Ovary (tissue), 3 donors: ENCODE data around the gene BORCS5.

ENCODE experiments used
- POLR2A ChIP-seq: fragments of 450-650 bp; IDR thresholded peaks from one replicate; pipeline ENCODE4 v1.6.1; 2017; ENCODE audit warnings: antibody characterized with exemption, mild to moderate bottlenecking, moderate library complexity
- TF ChIP-seq, protein P1 (sequence below), 3 donors: fragments of 450-650 bp in 2 of 3; fragments of 200-600 bp in 1 of 3; IDR thresholded peaks; one replicate each; pipeline versions ENCODE4 v1.5.1 to v1.8.0; 2016 to 2022; ENCODE audit warnings: antibody characterized with exemption in 3 of 3, mild to moderate bottlenecking in 1 of 3
- donor health status: DM: no; HTN: no; CAD: no.

DNA sequence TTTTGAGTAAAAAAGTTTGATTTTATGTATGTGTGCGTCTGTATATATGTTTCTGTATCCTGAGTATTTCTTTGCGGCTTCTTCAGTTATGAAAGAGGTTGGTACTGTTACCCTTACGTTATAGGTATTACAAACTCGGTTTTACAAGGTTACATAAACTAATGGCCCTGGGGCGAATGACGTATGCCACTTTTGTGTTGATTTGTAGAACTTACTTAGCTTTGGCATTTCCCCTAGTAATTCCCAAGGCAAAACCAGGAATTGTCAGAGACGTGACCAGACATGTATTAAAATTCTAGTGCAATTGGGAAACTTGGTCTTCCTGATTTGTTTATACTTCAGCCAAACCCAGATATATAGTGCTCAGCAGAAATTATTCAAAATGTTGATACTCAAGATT is 112.5 kb downstream of the BORCS5 start:
- TF ChIP-seq, protein P1, sequence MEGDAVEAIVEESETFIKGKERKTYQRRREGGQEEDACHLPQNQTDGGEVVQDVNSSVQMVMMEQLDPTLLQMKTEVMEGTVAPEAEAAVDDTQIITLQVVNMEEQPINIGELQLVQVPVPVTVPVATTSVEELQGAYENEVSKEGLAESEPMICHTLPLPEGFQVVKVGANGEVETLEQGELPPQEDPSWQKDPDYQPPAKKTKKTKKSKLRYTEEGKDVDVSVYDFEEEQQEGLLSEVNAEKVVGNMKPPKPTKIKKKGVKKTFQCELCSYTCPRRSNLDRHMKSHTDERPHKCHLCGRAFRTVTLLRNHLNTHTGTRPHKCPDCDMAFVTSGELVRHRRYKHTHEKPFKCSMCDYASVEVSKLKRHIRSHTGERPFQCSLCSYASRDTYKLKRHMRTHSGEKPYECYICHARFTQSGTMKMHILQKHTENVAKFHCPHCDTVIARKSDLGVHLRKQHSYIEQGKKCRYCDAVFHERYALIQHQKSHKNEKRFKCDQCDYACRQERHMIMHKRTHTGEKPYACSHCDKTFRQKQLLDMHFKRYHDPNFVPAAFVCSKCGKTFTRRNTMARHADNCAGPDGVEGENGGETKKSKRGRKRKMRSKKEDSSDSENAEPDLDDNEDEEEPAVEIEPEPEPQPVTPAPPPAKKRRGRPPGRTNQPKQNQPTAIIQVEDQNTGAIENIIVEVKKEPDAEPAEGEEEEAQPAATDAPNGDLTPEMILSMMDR (IDR thresholded peaks at IDR 0.05): no peak
- no peak for TF ChIP-seq POLR2A
